ENCODE data around the gene B4GALT4. TPM values are rescaled to one million over a fixed set of nuclear protein-coding genes. Genes with fewer than 3 reads are reported as not detected.
"Not testable (repeated sequence)": the region's sequence is repeated elsewhere in the genome, so short reads cannot be mapped to it uniquely, and the experiment has no call there.

Gene B4GALT4
- polyA plus RNA-seq, 3 donors from 2014 or later = 24.0 to 29.0 (median 24.3) TPM

GRCh38 chr3:119255214-119255613 lies 14.5 kb upstream of the B4GALT4 start:
- H3K27ac Mint-ChIP-seq = no peak overlapping the region
- H3K9me3 Mint-ChIP-seq = no peaks in the 10 kb centered on the region

GRCh38 chr3:119245778-119246177 lies 5.1 kb upstream of the B4GALT4 start:
- Mint-ChIP-seq H3K27me3 (ENCODE audit: low read depth in 3 of 3) (peaks cover 0 to 2% (median 0%) of the 10 kb centered on the region in 3 donors), H3K36me3 (peaks cover 4 to 8% (median 5%) of the 10 kb centered on the region in 3 donors), H3K4me1 (peaks cover 7 to 10% of the 10 kb centered on the region in 2 donors), H3K27ac (no peak overlapping the region), H3K4me3 (no peak overlapping the region), H3K9me3 (peaks cover 6 to 11% (median 9%) of the 10 kb centered on the region in 6 donors)
- no peak for DNase-seq

More at GRCh38 chr3:119255214-119255613, 14.5 kb upstream of the B4GALT4 start:
- H3K4me1 Mint-ChIP-seq = no peaks in the 10 kb centered on the region
- no peak overlapping the region for H3K4me3 Mint-ChIP-seq
- H3K27me3 Mint-ChIP-seq (ENCODE audit: low read depth in 3 of 3) = peaks cover 0 to 3% (median 2%) of the 10 kb centered on the region in 3 donors
- no peak for DNase-seq
- H3K36me3 Mint-ChIP-seq = no peaks in the 10 kb centered on the region

GRCh38 chr3:119243712-119244111 lies 3.0 kb upstream of the B4GALT4 start:
- Mint-ChIP-seq H3K36me3 (peaks cover 4 to 8% (median 5%) of the 10 kb centered on the region in 3 donors), H3K27me3 (ENCODE audit: low read depth in 3 of 3) (peaks cover 0 to 5% (median 2%) of the 10 kb centered on the region in 3 donors), H3K27ac (no peak overlapping the region), H3K4me3 (no peak overlapping the region), H3K4me1 (peaks cover 19 to 25% of the 10 kb centered on the region in 2 donors), H3K9me3 (peaks cover 6 to 11% (median 9%) of the 10 kb centered on the region in 6 donors)
- DNase-seq = no peak

- DNase-seq; H3K27ac Mint-ChIP-seq; H3K36me3 Mint-ChIP-seq; H3K4me3 Mint-ChIP-seq; H3K27me3 Mint-ChIP-seq (ENCODE audit: low read depth in 3 of 3): not testable (repeated sequence)
- Mint-ChIP-seq H3K9me3 (peaks cover 6 to 11% (median 9%) of the 10 kb centered on the region in 6 donors), H3K4me1 (peaks cover 25 to 31% of the 10 kb centered on the region in 2 donors)
These were observed 2.4 kb upstream of the B4GALT4 start for GRCh38 chr3:119243058-119243529.

- H3K36me3 Mint-ChIP-seq; H3K4me3 Mint-ChIP-seq; H3K27me3 Mint-ChIP-seq (ENCODE audit: low read depth in 3 of 3); DNase-seq; H3K27ac Mint-ChIP-seq; H3K9me3 Mint-ChIP-seq: not testable (repeated sequence)
- peaks cover 28 to 37% of the 10 kb centered on the region in 2 donors for H3K4me1 Mint-ChIP-seq
These were observed 1.8 kb upstream of the B4GALT4 start for GRCh38 chr3:119242387-119243057.

- H3K27me3 Mint-ChIP-seq (ENCODE audit: low read depth in 3 of 3) = peaks cover 0 to 10% (median 0%) of the 10 kb centered on the region in 3 donors
- DNase-seq = peak in 1 of 3 donors; percentile 22
- H3K36me3 Mint-ChIP-seq = peaks cover 0 to 9% (median 6%) of the 10 kb centered on the region in 3 donors
- peaks cover 0 to 2% (median 0%) of the 10 kb centered on the region in 6 donors for H3K9me3 Mint-ChIP-seq
- peak overlapping the region; percentile 71 to 98 (median 90) for H3K27ac Mint-ChIP-seq
- H3K4me1 Mint-ChIP-seq = peaks cover 52 to 61% of the 10 kb centered on the region in 2 donors
- peak overlapping the region; percentile 87 to 96 (median 92) for H3K4me3 Mint-ChIP-seq
These were observed 532 bp downstream of the B4GALT4 start for GRCh38 chr3:119240101-119240590.

- Mint-ChIP-seq H3K36me3 (peaks cover 0 to 17% (median 14%) of the 10 kb centered on the region in 3 donors), H3K4me1 (peaks cover 60 to 69% of the 10 kb centered on the region in 2 donors), H3K27ac (peak overlapping the region; percentile 71 to 98 (median 90)), H3K27me3 (ENCODE audit: low read depth in 3 of 3) (peaks cover 0 to 10% (median 0%) of the 10 kb centered on the region in 3 donors), H3K9me3 (peaks cover 0 to 2% (median 0%) of the 10 kb centered on the region in 6 donors), H3K4me3 (peak overlapping the region; percentile 87 to 96 (median 92))
- DNase-seq = no peak
These were observed 1.4 kb downstream of the B4GALT4 start for GRCh38 chr3:119239206-119239820.

- H3K27ac Mint-ChIP-seq = peak overlapping the region; percentile 55 to 98 (median 84)
- H3K36me3 Mint-ChIP-seq = peaks cover 0 to 19% (median 14%) of the 10 kb centered on the region in 3 donors
- peaks cover 67 to 75% of the 10 kb centered on the region in 2 donors for H3K4me1 Mint-ChIP-seq
- H3K9me3 Mint-ChIP-seq = peaks cover 0 to 2% (median 0%) of the 10 kb centered on the region in 6 donors
- peak overlapping the region; percentile 51 to 96 (median 87) for H3K4me3 Mint-ChIP-seq
- peaks cover 0 to 10% (median 0%) of the 10 kb centered on the region in 3 donors for H3K27me3 Mint-ChIP-seq (ENCODE audit: low read depth in 3 of 3)
- DNase-seq = no peak
These were observed 2.3 kb downstream of the B4GALT4 start for GRCh38 chr3:119238363-119238762.

- Mint-ChIP-seq H3K36me3 (peaks cover 0 to 22% (median 14%) of the 10 kb centered on the region in 3 donors), H3K27me3 (ENCODE audit: low read depth in 3 of 3) (peaks cover 0 to 10% (median 0%) of the 10 kb centered on the region in 3 donors), H3K27ac (peak overlapping the region; percentile 69 to 94 (median 89)), H3K9me3 (peaks cover 0 to 2% (median 0%) of the 10 kb centered on the region in 6 donors), H3K4me1 (peaks cover 75 to 79% of the 10 kb centered on the region in 2 donors), H3K4me3 (peak overlapping the region; percentile 77 to 85 (median 81))
- DNase-seq = no peak
These were observed 3.4 kb downstream of the B4GALT4 start for GRCh38 chr3:119237299-119237698.

GRCh38 chr3:119236756-119237155 lies 3.9 kb downstream of the B4GALT4 start:
- Mint-ChIP-seq H3K36me3 (peaks cover 0 to 26% (median 14%) of the 10 kb centered on the region in 3 donors), H3K9me3 (peaks cover 0 to 2% (median 0%) of the 10 kb centered on the region in 6 donors), H3K4me1 (peaks cover 80 to 84% of the 10 kb centered on the region in 2 donors), H3K4me3 (peak overlapping the region; percentile 77 to 85 (median 81)), H3K27me3 (ENCODE audit: low read depth in 3 of 3) (peaks cover 0 to 10% (median 0%) of the 10 kb centered on the region in 3 donors), H3K27ac (peak overlapping the region; percentile 69 to 94 (median 89))
- DNase-seq = peak; percentile 39 to 51 (median 45)

- Mint-ChIP-seq H3K9me3 (peaks cover 0 to 2% (median 0%) of the 10 kb centered on the region in 6 donors), H3K27me3 (ENCODE audit: low read depth in 3 of 3) (peaks cover 0 to 7% (median 0%) of the 10 kb centered on the region in 3 donors), H3K36me3 (peaks cover 3 to 37% (median 15%) of the 10 kb centered on the region in 3 donors), H3K4me1 (peaks cover 85 to 88% of the 10 kb centered on the region in 2 donors), H3K27ac (peak overlapping the region; percentile 60 to 94 (median 85)), H3K4me3 (peak overlapping the region in 4 of 5 donors; percentile 38 to 85 (median 82))
- DNase-seq = no peak
These were observed 5.5 kb downstream of the B4GALT4 start for GRCh38 chr3:119235151-119235550.

GRCh38 chr3:119234610-119235009 lies 6.1 kb downstream of the B4GALT4 start:
- Mint-ChIP-seq H3K4me1 (peaks cover 80 to 84% of the 10 kb centered on the region in 2 donors), H3K27ac (peak overlapping the region; percentile 44 to 94 (median 72)), H3K27me3 (ENCODE audit: low read depth in 3 of 3) (peaks cover 0 to 4% (median 0%) of the 10 kb centered on the region in 3 donors), H3K9me3 (no peaks in the 10 kb centered on the region), H3K36me3 (peaks cover 9 to 42% (median 21%) of the 10 kb centered on the region in 3 donors), H3K4me3 (peak overlapping the region in 3 of 5 donors; percentile 38 to 85 (median 78))
- DNase-seq = no peak

- Mint-ChIP-seq H3K27me3 (ENCODE audit: low read depth in 3 of 3) (no peaks in the 10 kb centered on the region), H3K27ac (peak overlapping the region in 4 of 6 donors; percentile 2 to 76 (median 34)), H3K36me3 (peaks cover 32 to 65% (median 33%) of the 10 kb centered on the region in 3 donors), H3K4me1 (peaks cover 64 to 81% of the 10 kb centered on the region in 2 donors), H3K4me3 (no peak overlapping the region), H3K9me3 (no peaks in the 10 kb centered on the region)
- DNase-seq = no peak
These were observed 9.9 kb downstream of the B4GALT4 start for GRCh38 chr3:119230745-119231144.

Measured in immature natural killer cell (primary cell).